HL-60/S4 (cell line): ENCODE data around the gene SLC25A1.

ENCODE experiments used
- in situ Hi-C: fragments of 300-500 bp; cut with MboI; formaldehyde crosslinking; loops from 2 replicates; pipeline ENCODE4 v1.14.3; 2022; ENCODE audit warnings: low sequenced_read_pairs

Gene SLC25A1

DNA sequence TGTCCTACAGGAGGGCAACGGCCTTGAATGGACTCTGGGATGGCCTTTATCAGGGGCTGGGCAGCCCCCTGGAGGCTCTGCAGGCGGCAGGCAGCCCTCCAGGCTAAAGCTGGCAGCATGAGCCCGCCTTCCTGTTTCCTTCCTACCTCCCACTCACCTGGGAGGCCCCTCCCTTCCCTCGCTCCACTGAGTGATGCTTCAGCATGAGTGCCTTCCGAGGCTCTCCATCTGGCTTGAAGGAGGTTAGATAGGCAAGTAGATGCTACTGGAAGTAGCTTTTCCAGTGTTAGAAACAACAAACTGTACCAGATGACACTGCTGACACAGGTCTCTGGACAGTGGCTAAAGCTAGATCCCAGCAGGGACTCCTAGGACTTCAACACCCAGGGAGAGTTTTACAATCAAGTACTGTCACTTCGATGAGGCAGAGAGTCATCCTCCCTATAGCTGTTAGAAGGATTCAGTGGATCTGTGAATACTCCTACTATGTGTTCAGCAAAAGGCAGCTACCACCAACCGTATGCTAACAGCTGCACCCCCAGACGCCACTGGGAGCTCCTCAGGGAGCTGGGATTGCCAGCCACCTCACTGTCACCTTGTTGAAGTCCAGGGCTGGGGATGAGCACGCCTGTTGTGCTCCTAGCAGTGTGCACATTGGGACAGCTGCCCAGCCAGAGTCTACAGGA is 4.1 kb upstream of the SLC25A1 start:
- in situ Hi-C loops, result no loop called here

DNA sequence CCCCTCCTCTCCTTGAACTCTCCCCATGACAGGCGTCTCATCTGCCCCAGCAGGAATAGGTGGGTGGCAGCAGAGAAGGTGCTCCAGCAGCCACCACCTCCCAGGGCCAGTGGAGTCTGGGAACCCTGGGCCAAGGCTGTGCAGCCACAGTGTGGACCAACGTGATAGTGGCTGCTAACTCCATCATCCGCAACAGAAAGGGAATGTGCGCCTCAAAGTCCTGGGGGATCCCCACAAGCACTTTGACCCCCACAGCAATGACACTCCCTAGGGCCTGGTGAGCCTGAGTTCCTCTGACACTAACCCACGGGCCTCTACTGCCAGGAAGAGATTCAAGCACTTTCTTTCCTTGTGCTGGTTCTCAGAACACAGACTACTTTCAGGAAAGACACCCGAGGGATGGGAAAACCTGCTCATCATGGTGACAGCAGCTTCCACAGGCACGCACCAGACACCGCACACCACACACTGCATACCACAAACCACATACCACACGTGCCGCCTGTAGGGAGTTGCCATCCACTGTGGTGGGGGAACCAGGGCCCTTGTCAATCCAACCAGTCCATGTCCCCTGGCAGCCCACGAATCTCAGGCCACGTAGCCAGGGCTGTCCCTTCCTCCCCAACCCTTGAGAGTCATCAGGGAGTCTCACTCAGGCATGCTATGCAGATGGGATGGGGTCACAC is 3.4 kb upstream of the SLC25A1 start:
- in situ Hi-C loops, result no loop called here

DNA sequence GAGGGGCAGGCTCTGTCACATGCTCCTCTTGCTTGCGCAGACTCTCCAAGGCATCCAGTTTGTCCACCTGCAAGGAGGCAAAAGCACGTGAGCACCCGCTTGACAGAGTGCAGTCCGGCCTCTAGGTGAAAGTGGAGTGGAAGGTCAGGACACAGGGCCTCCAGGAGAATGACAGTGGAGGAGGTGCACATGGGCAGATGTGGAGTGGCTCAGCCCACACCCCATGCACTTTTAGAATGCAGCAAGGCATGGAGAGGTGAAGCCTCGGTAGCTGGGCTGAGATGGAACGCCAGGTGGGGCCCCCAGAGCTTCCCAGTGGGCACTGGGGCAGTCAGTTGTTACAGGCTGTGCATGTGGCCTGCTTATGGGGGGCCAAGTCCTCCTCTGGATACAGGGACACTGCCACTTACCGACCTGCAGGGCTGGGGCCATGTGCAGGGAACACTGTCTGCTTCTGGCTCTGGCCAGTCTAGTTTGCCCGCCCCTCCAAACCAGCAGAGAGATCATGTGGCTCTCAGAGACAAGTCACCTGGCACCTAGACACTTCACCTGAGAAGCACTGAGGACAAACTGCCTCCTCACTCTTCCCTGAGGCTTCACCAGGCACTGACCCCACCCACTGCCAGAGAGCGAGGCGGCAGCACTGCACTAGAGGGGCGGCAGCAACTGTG is 2.3 kb upstream of the SLC25A1 start:
- in situ Hi-C loops, result no loop called here

DNA sequence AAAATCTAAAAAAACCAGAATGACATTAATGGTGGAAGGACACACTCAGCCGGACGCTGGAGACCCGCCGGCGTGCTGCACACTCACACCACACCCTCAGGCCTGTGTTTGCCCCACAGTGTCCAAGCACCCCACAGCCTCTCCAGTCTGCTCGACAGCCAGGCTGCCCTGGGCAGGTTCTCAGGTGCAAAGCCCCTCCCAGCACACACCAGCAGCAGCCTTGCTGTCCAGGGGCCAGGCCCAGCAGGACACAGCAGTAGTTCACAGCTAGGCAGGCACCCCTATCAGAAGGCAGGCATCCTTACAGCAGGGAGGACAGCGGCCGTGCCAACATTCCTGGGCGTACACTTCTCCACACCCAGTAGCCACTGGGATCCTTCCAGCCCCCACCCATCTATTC is 1.7 kb upstream of the SLC25A1 start:
- in situ Hi-C loops, result no loop called here

DNA sequence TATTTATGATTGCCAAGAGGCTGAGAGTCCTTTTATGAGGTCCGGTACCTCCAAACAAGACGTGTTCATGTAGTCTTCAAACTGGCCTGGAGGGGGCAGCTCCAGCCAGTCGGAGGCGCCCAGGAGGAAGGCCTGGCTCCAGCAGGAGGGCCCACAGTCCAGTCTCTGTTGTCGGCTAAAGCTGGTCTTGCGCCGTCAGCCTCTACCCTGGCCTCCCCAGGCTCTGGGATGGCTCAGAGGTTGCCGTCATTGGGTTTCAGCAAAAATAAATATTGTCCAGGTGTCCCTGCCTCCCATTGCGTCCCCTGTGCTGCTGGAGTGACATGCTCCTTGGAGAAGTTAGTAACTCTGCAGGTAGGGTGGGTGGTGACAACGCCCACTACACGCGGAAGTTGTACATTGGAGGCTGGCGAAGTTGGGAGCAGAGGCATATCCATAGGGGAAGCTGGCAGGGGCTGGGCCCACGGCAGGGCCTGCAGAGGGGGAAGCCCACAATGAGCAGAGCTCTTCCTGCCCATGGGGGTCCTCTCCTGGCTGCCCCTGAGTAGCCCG is 1.0 kb upstream of the SLC25A1 start:
- in situ Hi-C loops, result no loop called here

DNA sequence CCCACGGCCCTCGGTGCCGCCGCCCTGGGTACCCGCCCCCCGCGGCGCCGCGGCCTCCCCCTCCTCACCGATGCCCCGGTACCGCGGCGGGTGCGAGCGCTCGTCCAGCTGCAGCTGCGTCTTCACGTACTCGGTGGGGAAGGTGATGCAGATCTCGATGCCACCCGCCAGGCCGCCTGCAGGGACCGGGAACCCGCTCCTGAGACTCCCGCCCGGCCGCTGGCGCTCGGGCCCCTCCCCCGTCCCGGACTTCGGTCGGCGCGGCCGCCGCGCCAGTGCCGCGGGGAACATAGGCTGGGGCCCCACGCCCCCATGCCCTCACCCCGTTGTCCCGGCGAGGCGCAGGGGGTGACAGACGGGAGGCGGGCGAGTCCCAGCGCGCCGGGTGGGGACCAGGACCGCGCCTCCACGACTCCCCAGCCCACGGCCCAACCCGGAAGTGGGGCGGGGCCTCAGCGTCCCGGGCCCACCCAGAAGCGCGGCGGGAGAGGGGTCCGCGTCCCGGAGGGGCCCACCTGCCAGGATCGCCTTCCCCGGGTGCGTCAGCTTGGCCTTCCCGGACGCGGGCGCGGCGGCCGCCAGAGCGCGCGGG is 375 bp downstream of the SLC25A1 start:
- in situ Hi-C loops, result no loop called here

DNA sequence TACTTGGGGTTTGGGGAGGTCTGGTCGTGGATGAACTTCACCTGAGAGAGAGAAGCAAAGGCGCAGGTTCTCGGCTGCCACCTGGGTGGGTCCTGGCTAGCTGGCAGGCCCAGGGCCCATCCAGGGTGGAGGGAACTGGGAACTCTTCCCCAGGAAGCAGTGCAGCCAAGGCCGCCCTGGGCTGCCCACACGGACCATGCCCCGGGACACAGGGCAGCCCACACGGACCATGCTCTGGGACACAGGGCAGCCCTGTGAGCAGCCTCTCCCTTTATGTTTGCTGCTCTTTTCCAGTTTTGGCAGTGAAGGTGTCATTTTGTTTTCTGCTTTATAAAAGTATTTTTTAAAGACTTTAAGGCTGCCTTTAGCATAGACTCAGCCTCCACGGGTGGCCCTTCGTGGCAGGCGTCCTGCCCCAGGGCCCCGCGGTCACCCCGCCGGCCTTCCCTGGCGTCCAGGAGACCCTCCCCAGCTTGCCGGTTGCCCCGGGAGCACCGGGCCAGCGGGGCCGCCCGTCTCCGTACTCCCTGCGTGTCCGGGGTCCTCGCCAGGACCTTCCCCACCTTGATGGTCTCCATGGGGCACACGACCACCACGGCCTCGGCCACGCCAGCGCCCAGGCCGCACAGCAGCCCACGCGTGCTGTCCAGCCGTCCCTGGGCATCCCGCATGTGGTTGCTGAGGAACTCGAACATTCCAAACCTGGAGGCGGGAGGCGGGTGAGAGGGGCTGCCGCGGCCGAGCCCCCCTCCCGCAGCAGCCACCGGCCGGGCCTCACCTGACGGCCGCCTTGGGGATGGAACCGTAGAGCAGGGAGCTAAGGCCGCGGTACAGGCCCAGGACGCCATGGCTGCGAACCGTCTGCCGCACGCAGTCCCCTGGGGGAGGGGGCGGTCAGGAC is 1.1 kb downstream of the SLC25A1 start:
- in situ Hi-C loops, result no loop called here

DNA sequence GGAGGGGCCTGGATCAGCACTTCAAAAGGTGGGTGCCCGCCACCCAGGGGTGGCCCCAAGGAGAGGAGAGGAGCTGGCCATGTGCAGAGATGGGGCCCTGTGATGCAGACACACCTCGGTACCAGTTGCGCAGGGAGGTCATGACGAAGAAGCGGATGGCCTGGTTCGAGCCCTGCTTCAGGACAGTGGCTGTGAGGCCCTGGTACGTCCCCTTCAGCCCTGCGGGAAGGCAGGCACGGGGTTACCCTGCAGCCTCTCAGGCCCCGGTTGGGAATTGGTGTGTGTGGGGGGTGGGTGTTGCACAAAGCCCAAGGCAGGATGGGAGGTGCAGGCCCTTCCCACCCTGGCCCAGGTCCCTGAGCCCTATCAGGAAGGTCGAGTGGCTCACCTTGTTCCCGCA is 1.8 kb downstream of the SLC25A1 start:
- in situ Hi-C loops, result no loop called here

DNA sequence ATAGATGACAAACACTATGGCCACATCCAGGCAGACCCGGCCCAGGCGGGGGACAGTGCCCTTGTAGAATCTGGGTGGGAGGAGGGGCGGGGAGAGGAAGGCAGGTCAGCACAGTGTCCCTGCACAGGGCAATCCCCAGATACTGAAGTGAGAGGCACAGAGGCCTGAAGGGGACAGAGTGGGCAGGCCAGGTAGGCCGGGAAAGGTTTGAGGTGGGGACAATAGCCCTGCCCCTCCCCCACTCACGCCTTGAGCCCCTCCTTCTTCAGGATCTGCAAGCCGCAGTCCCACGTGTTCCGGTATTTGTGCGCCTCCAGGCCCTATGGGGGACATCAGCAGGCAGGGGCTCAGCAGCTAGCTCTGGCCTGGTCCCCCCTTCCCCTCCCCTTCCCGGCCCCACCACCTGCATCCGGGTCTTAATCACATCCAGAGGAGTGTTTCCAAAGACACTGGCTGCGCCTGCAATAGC is 2.3 kb downstream of the SLC25A1 start:
- in situ Hi-C loops, result no loop called here

DNA sequence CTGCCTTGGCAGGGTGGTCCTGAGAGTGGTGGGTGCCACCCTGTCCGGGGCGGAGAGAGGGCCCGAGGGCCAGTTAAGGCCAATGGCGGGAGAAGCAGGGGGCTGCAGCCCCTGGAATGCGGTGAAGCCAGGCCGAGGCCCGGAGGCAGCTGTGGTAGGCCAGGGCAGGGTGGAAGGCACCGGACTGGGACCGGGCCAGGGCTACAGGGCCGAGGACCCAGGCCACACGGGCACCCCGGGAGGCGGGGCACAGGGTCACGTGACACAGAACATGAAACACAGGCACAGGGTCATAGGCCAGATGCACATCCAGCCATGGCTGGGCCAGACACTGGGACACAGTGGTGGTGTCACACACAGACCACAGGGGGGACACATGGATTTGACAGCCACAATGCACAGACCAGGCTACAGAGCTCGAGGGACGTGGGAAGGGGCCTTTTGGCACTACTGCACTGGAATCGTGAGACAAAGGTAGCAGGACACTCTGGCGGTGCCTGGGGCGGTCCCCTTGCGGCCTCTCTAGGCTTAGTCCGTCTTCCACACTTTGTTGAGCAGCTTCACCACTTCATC is 2.8 kb downstream of the SLC25A1 start:
- in situ Hi-C loops, result no loop called here

DNA sequence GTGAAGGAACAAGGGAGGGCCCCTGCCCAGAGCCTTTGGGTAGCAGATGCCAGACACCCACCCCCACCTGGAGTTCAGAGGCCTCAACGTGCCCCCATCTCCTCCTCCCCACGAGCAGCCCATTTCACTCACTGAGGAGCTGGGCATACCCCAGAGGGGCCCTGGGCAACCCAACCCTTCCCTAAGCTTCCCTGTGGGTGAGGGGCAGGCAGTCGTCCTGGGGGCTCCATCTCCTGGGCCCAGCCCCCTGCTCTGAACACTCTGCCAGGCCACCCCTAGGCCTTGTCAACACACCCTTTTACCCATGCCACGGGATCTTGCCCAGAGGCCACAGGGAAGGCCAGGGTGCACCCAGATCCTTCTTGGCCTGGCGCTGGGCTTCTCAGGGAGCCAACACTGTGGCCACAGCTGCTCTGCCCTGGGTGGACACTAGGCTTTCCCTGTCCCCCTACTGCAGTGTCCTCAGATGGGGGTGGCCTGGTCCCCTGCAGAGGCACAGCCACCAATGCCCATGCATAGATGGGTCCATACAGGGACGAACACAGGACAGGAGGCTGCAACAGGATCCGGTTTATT is 3.4 kb downstream of the SLC25A1 start:
- in situ Hi-C loops, result no loop called here

DNA sequence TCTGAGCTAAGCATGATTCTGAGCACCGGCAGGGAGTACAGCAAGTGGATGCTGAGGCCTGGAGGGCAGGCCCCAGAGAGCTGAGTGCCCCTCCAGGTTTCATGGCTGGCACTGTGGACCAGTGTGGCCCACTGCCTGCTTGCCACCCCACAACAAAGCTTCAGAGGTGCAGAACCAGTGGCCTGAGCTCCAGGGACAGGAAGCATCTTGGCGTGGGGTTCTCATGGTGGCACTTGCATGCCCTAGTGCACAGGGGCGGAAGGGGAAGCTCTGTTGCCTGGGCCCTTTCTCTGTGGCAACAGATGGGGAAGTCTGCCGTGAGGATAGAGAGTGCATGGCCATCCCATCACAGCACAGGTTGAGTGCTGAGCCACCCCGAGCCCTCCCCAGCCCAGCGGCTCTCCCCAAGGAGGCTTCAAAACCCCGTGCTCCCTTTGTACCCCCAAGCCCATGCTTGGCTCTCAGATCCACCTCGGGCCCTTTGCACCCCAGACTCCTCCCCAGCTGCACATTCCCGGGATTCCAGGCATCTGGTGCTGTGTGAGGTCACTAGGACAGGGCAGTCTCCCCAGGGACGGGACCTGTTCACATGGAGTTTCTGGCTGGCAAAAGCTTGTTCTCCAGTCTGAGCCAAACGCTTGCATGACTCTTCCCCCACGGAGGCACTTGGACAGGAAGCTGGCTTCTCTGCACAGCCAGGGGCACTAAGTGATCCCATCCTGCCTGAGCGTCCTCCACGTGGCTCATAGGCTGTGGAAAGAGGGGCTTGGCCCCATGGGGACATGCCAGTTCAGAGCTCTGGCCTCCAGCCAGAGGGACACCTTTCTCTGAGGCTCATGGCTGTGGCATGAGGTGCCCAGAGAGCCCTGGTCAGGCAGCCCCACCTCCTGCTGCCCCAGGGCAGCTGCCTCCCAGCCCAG is 4.2 kb downstream of the SLC25A1 start:
- in situ Hi-C loops, result no loop called here

DNA sequence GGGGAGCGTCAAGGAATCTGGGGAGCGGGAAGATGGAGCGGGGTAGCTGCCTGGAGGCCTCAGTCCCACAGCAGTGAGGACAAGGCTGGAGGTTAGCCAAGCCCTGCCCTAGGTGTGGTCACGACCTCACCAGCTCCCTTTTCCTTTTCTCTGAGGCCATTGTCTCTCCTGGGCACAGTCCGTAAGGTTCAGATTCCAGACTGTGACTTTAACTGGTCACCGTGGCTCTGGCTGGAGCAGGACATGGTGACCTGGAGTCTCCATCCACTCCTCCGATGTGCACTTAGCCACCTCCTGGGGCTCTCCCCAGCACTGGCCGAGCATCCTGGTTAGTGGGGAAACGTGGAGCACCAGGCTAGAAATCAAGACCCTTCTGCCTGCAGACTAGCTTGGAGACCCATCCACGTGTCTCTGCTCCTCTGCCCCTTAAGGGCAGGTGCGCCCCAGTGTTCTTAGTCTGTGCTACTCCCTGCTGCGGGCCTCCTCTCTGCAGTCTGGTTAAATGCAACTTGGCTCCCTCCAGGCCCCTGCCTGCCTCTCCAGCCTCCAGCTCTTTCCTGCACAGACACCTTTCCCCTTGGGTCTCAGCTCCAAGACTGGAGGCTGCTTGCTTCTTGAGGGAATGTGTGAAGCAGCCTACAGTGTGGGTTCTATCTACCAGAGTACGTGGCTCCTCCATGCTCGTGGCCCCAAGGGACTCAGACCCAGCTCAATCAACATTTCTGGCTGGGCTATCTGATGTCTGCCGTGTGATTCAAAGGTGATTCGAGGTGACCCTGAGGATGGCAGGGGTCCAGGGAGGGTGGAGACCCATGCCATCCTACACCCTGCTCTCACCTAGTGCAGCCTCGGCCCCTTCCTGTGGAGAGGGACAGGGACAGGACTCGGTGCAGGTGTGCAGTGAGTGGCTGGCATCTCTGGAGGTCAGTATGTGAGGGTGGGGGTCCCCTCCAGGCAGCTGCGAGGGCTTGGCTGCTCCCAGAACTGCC is 5.2 kb downstream of the SLC25A1 start:
- in situ Hi-C loops, result no loop called here

DNA sequence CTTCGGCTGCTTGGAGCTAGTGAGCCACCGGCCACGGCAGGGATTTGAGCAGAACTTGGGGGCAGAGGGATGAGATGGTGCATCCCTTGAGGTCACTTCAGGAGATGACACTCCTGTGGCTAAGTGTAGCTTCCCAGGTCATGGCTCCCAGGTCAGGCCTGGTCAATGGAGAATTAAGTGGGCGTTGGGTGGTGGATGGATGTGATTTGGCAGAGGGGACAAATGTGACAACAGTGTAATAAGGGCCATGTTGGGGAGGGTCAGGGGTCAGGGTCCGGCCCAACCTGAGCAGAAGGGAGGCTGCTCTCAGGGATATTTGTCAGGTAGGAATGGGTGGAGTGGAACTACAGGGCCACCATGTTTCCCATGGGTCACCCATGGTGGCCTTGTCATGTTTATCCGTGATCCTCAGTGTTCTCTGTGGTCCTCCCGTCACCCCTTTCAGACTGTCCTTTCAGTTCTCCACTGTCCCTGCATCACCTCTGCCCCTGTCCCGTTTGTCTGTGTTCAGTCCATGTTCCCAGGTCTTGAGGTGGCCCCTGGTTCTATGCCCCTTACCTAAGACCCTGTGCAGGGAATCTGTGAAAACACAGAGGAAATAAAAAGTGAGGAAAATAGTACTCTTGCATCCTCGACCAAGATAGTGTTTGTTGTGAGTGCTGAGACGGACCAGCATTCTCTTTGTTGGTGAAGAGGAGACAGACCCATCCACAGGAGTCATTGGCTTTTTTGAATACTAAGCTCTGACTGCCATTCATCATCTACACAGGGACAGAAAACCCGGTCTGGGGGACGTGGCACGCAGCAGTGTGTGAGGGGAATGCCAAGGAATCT is 6.1 kb downstream of the SLC25A1 start:
- in situ Hi-C loops, result no loop called here

DNA sequence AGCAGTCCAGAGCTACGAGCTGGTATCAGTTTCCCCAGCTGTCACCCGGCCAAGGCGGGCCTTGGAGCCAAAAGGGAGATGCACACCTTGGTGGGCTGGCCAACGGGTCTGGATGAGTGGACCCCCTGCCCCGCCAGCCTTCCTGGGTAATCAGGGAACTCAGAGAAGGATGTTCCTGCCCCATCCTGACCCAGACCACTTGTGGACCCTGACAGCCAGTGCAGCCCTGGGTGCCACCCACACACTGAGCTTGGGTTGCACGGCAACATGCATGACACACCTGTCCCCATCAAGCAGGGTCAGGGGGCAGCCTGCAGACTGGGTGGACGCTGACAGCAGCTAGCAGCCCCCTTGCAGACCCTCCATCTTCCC is 8.6 kb downstream of the SLC25A1 start:
- in situ Hi-C loops, result no loop called here
